ENCODE measurements around the gene HBZ. TPM values are rescaled to one million over a fixed set of nuclear protein-coding genes. Genes with fewer than 3 reads are reported as not detected.

Gene HBZ
- total and polyA plus RNA-seq, 9 of the 15 experiments (the other 6 are each of a cell fraction or from before 2014, with no cell fraction given), result 58.0 to 610 (median 113) TPM

DNA sequence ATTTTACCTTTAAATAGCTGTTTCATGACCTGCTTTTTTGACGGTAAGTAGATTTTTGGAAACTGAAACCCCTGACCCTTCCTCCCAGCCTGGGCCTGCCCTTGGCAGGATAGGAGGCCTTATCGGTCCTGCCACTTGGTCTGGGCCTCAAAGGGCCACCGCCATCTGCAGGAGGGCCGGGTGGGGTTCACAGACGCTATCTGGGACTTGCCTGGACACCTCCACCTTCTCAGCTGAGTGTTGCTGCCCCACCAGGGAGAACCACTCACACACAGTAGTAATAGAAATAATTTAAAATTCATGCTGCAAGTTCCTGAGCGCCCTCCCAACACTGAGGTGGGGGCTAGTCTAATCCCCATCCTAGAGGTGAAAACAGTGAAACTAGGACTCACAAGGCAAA lies 9.4 kb upstream of the HBZ start (continued):
- TF ChIP-seq, protein P1, sequence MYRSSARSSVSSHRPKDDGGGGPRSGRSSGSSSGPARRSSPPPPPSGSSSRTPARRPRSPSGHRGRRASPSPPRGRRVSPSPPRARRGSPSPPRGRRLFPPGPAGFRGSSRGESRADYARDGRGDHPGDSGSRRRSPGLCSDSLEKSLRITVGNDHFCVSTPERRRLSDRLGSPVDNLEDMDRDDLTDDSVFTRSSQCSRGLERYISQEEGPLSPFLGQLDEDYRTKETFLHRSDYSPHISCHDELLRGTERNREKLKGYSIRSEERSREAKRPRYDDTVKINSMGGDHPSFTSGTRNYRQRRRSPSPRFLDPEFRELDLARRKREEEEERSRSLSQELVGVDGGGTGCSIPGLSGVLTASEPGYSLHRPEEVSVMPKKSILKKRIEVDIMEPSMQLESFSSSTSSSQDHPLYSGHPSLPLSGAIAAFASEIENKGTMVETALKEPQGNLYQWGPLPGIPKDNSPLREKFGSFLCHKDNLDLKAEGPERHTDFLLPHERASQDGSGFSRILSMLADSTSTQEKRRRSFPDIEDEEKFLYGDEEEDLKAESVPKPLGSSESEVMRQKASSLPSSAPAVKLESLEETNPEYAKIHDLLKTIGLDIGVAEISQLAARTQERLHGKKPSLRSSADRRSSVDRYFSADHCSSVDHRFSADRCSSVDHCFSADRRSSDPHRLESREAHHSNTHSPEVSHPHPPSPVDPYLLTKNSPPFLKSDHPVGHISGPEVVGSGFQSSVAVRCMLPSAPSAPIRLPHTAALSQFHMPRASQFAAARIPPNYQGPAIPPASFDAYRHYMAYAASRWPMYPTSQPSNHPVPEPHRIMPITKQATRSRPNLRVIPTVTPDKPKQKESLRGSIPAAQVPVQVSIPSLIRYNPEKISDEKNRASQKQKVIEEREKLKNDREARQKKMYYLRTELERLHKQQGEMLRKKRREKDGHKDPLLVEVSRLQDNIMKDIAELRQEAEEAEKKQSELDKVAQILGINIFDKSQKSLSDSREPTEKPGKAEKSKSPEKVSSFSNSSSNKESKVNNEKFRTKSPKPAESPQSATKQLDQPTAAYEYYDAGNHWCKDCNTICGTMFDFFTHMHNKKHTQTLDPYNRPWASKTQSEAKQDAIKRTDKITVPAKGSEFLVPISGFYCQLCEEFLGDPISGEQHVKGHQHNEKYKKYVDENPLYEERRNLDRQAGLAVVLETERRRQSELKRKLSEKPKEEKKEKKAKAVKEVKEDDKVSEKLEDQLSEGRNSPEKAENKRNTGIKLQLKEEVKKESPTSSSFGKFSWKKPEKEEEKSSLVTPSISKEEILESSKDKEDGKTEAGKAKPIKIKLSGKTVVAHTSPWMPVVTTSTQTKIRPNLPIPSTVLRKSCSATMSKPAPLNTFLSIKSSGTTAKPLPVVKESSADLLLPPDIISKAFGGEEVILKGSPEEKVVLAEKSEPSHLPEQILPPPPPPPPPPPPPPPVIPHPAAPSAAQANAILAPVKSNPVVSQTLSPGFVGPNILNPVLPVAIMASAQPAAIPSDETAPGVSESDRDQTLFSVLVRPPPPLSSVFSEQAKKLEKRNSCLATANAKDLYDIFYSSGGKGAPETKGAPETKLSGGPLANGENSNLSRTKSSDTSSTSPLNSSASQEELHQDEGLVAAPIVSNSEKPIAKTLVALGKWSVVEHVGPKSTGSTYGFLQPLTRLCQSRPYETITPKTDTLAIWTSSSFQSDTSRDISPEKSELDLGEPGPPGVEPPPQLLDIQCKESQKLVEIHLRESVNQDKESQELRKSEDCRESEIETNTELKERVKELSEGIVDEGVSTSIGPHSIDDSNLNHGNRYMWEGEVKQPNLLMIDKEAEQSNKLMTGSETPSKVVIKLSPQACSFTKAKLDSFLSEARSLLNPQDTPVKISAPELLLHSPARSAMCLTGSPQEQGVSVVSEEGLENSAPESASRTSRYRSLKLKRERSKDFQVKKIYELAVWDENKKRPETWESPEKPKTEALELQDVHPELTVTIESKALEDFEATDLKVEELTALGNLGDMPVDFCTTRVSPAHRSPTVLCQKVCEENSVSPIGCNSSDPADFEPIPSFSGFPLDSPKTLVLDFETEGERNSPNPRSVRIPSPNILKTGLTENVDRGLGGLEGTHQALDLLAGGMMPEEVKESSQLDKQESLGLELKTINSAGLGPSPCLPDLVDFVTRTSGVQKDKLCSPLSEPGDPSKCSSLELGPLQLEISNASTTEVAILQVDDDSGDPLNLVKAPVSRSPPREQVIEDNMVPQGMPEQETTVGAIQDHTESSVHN (IDR thresholded peaks at IDR 0.05; ENCODE audit: borderline replicate concordance in 1 of 2, low read depth in 1 of 2), result no peak
- TF ChIP-seq NR2C2 (CRISPR knock-in tag; IDR thresholded peaks at IDR 0.05) (no peak), NR2C2 (tag; IDR thresholded peaks at IDR 0.05) (peak; percentile 68), ERF (CRISPR knock-in tag; IDR thresholded peaks at IDR 0.05) (no peak), ZNF146 (CRISPR knock-in tag; IDR thresholded peaks at IDR 0.05; ENCODE audit: unreplicated experiment) (no peak), SIX5 (IDR thresholded peaks at IDR 0.05; ENCODE audit: borderline replicate concordance in 1 of 2, insufficient read depth in 1 of 2, low read depth in 1 of 2, low read length in 2 of 2) (no peak), REST (IDR thresholded peaks at IDR 0.05; ENCODE audit: borderline replicate concordance) (peak; percentile 27; the same call in 1 of the 2 replicates), REST (CRISPR knock-in tag; IDR thresholded peaks at IDR 0.05; ENCODE audit: low read depth) (no peak), NFRKB (IDR thresholded peaks at IDR 0.05; ENCODE audit: low read depth) (peak; percentile 2; the same call in 1 of the 2 replicates), ZNF668 (CRISPR knock-in tag; IDR thresholded peaks at IDR 0.05) (0 out of 2 replicates have a peak, but pooled peaks have one; percentile 26), POLR2H (tag; IDR thresholded peaks at IDR 0.05; ENCODE audit: low read depth) (no peak), TARDBP (IDR thresholded peaks at IDR 0.05) (no peak), EZH2 (IDR thresholded peaks at IDR 0.05; ENCODE audit: borderline replicate concordance, low read depth, low read length) (no peak)
